D721Med (cell line): ENCODE measurements around the gene TTC34.

ENCODE experiments used
- DNase-seq: peaks from one replicate; pipeline ENCODE4 v3.0.0; 2011; ENCODE audit warnings: low spot score; ENCODE audit not compliant: insufficient read length
- FAIRE-seq: peaks from 2 replicates; lab custom pipeline; 2011; peaks lifted over from hg19 to GRCh38; lab: Jason Lieb, UNC
- CTCF ChIP-seq: IDR thresholded peaks from 2 replicates; pipeline ENCODE4 v1.5.1; 2012; ENCODE audit warnings: mild to moderate bottlenecking, control low read depth; ENCODE audit not compliant: insufficient read depth; ENCODE audit errors: missing control alignments

TTC34 gene

DNA sequence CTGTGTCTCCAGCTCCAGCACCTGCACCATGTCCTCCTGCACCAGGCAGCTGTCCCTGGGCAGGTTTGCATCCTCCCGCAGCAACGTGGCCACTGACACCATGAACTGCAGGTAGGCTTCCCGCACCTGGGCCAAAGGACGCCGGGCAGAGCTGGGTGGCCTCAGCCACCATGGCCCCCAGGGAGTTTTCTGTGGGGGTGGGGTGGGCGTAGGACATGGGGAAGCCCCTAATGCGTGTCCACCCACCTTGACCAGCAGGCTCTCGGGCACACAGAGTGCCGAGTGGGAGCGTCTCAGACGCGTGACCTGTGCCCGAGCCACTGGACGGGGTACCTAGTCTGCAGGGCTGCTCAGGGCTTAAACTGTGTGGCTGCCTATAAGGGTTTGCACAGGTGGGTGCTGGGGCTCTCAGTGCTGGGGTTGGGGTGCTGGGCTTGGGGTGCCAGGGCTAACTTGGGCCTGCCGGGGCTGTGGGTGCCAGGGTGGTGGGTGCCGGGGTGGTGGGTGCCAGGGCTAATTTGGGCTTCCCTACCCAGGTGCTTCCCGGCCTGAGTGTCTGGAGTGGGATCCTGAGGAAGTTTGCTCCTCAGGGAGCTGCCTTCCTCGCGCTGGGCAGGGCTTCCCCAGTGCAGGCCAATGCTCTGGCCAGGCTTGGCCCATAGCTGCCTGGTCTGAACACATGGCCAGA is 197.2 kb downstream of the TTC34 start:
- TF ChIP-seq CTCF: no peak
- DNase-seq (no peak), FAIRE-seq (no peak)

- DNase-seq: no peak
- no peak for TF ChIP-seq CTCF
- FAIRE-seq: no peak
These were observed 197.9 kb downstream of the TTC34 start for GRCh38 chr1:2603521-2604155.

- no peak for DNase-seq
- TF ChIP-seq CTCF: no peak
- no peak for FAIRE-seq
These were observed 198.5 kb downstream of the TTC34 start for GRCh38 chr1:2602866-2603520.

- no peak for TF ChIP-seq CTCF
- no peak for FAIRE-seq
- DNase-seq: no peak
These were observed 199.1 kb downstream of the TTC34 start for GRCh38 chr1:2602311-2602835.

DNA sequence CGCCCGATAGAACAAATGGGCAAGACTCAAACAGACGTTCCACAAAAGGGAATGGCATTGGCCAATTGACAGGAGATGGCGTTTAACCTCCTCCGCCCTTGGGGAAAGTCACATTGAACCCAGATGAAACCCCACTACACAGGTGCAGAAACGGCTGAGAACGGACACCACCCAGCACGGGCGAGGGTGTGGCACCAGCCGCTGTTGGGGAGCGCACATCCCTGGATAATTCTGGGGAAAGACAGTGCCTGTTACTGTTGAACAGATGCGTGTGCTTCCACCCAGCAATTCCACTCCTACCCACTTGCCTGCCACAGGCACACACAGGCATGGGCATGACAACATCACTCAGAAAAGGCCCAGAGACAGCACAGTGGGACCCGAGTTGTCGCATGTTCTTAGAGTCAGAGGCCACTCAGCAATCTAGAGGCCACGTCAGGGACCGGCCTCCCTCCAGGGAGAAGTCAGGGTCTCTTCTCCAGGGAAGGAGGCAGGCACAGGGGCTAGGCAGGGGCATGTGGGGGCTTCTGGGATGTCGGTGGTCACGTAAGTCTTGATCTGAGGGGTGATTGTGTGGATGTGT is 199.7 kb downstream of the TTC34 start:
- no peak for TF ChIP-seq CTCF
- no peak for DNase-seq
- no peak for FAIRE-seq

DNA sequence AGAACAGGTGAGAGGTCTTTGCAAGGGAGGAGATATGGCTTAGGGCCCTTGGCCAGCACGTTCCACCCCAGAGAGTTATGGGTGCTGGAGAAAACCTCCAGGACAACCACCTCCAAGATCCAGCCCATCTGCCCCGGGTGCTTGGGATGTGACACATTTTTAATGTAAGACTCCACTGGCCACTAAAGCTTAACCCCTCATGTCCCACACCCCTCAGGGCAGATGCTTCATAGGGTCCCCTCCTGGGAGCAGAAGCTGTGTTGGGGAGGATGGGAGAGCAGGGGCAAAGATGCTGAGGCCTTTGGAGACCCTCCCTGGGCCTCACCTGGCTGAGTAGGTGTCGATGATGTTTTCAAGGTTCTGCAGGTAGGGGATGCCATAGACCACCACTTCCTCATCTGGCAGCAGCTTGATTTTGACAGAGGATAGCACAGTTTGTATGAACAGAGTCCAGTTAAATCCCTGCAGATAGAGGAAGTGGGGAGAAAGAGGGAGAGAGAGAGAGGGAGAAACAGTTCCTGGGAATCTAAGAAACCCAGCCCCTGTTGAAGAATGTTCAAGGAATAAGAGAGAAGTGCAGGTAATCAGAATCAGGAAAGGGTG is 203.1 kb downstream of the TTC34 start:
- FAIRE-seq (no peak), DNase-seq (no peak)
- TF ChIP-seq CTCF: no peak
